Measurements from ENCODE around the gene NIN. TPM values are rescaled to one million over a fixed set of nuclear protein-coding genes. Genes with fewer than 3 reads are reported as not detected.

The NIN gene
- total RNA-seq, 6 experiments from 2014 or later, result 43.7 to 66.3 (median 57.4) TPM

- Mint-ChIP-seq H3K36me3 (ENCODE audit: low read depth) (no peaks in the 10 kb centered on the region), H3K27ac (no peak overlapping the region), H3K4me1 (ENCODE audit: low read depth) (peaks cover 16% of the 10 kb centered on the region), H3K27me3 (ENCODE audit: insufficient read depth) (peaks cover 2% of the 10 kb centered on the region), H3K4me3 (no peak overlapping the region), H3K9me3 (no peaks in the 10 kb centered on the region)
- TF ChIP-seq CTCF (IDR thresholded peaks at IDR 0.05), result no peak
- no peak for DNase-seq
Observed at GRCh38 chr14:50853891-50854290, 22.9 kb upstream of the NIN start.

- H3K27me3 Mint-ChIP-seq (ENCODE audit: insufficient read depth), result no peaks in the 10 kb centered on the region
- no peak for TF ChIP-seq CTCF (IDR thresholded peaks at IDR 0.05)
Observed at GRCh38 chr14:50846226-50846880, 15.4 kb upstream of the NIN start.

DNA sequence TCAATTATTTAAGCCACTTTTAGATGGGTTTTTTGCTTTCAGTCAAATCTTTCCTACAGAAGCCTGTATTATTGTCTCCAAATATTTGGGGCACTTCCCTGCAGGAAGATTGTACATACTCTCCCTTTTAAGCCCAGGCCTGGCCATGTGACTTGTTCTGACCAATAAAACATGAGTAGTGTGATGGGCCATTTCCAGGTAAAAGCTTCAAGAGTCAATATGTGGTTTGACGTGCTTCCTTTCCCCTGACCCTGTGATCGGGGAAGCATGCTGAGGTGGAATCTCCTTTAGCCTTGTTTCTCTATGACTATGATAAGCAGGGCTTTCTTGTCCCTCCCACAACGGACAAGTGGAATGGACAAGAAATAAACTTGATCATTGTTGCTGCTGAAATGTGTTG is 14.2 kb upstream of the NIN start:
- no peak for DNase-seq
- peak overlapping the region; percentile 53; the same call in 1 of the 2 replicates for H3K27ac Mint-ChIP-seq

More at GRCh38 chr14:50846226-50846880, 15.4 kb upstream of the NIN start:
- DNase-seq, result peak; percentile 83
- Mint-ChIP-seq H3K36me3 (ENCODE audit: low read depth) (no peaks in the 10 kb centered on the region), H3K4me3 (peak overlapping the region; percentile 70), H3K27ac (peak overlapping the region; percentile 92), H3K9me3 (no peaks in the 10 kb centered on the region), H3K4me1 (ENCODE audit: low read depth) (peaks cover 53% of the 10 kb centered on the region)

DNA sequence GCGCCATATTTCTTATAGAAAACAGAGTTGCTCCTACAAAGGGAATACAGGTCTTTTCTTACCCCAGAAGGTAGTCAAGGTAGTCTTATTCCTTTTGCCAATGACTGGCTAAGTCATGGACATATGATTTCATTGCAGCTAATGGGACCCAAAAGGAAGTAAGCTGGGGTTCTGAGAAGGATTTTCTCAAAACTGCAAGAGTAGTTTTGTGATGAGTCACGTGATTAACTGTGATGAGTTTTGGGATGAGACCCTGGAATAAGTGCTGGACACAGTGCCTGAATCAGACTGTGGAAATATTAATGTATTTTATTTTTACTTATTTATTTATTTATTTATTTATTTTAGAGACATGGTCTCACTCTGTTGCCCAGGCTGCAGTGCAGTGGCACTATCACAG is 13.4 kb upstream of the NIN start:
- H3K9me3 Mint-ChIP-seq, result no peaks in the 10 kb centered on the region
- no peaks in the 10 kb centered on the region for H3K27me3 Mint-ChIP-seq (ENCODE audit: insufficient read depth)
- no peak overlapping the region for H3K27ac Mint-ChIP-seq
- no peak for DNase-seq
- no peaks in the 10 kb centered on the region for H3K36me3 Mint-ChIP-seq (ENCODE audit: low read depth)
- TF ChIP-seq CTCF (IDR thresholded peaks at IDR 0.05), result no peak
- peaks cover 53% of the 10 kb centered on the region for H3K4me1 Mint-ChIP-seq (ENCODE audit: low read depth)
- no peak overlapping the region for H3K4me3 Mint-ChIP-seq

More for the DNA sequence above, 14.2 kb upstream of the NIN start:
- Mint-ChIP-seq H3K4me1 (ENCODE audit: low read depth) (peaks cover 53% of the 10 kb centered on the region), H3K9me3 (no peaks in the 10 kb centered on the region), H3K27me3 (ENCODE audit: insufficient read depth) (no peaks in the 10 kb centered on the region), H3K36me3 (ENCODE audit: low read depth) (no peaks in the 10 kb centered on the region), H3K4me3 (no peak overlapping the region)
- no peak for TF ChIP-seq CTCF (IDR thresholded peaks at IDR 0.05)

DNA sequence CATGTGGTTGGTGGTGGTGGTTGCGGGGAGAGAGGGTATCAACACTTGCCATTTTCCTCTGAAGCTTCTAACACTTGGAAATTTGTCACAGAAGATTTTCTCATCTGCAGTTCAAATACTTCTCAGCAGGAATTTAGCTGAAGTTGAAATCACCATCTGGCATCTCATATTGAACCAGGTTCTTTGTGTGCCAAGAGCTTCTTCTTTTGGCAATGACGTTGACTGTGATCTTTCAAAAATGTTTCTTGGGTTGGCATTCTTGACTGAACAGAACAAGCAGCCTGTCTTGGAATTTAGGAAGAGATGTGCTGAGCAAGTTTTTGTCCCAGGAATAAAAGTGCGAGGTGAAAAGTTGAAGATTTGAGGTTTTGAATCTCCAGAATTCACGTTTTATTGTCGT is 8.7 kb upstream of the NIN start:
- no peak overlapping the region for H3K4me3 Mint-ChIP-seq
- H3K9me3 Mint-ChIP-seq, result no peaks in the 10 kb centered on the region
- no peak for DNase-seq
- no peak for TF ChIP-seq CTCF (IDR thresholded peaks at IDR 0.05)
- H3K27me3 Mint-ChIP-seq (ENCODE audit: insufficient read depth), result no peaks in the 10 kb centered on the region
- no peaks in the 10 kb centered on the region for H3K36me3 Mint-ChIP-seq (ENCODE audit: low read depth)
- no peak overlapping the region for H3K27ac Mint-ChIP-seq
- peaks cover 37% of the 10 kb centered on the region for H3K4me1 Mint-ChIP-seq (ENCODE audit: low read depth)
